ENCODE results near the gene FAM200A.

The FAM200A gene

DNA sequence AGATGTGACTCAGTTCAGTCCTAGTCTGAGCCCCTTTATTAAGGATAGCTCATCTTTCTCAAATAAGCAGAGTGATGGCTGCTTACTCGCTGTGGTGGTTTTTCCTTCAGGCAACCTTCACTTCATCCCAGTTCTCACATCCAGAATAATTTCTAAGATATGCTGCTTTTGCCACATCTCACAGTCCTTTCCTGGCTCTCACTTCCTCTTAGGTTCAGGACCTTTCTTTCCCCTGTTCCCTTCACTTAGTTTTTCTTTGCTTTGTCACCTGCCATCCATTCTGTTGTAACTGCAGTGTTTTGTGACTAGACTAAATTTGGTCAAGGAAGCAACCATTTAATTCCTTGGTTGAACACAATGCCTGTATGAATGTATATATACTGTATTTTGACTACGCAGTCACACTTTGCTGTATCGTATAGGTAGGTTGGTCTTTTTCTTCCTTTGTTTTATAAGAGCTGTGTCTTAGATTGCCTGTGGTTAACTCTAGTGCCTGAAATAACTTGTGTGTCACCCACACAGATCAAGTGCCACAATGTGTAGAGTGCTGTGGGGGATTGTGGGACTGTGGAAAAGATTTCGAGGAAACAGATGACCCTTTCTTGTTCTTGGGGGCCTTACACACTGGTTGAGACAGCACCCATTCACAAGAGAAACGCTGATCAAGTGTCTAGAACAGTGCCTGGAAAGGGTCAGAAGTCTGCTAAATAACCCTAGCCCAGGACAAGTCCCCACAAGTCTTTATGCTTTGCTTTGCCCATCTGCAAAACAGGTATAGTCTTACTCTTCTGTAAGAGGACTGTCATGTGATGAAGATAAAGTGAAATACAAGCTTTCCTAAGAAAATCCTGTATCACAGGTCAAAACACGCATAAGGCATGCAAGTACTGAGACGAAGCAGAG, 9.2 kb upstream of the FAM200A start:
- H3K4me3 ChIP-seq (ENCODE audit: low read length) = no peak overlapping the region
- TF ChIP-seq, protein P1, sequence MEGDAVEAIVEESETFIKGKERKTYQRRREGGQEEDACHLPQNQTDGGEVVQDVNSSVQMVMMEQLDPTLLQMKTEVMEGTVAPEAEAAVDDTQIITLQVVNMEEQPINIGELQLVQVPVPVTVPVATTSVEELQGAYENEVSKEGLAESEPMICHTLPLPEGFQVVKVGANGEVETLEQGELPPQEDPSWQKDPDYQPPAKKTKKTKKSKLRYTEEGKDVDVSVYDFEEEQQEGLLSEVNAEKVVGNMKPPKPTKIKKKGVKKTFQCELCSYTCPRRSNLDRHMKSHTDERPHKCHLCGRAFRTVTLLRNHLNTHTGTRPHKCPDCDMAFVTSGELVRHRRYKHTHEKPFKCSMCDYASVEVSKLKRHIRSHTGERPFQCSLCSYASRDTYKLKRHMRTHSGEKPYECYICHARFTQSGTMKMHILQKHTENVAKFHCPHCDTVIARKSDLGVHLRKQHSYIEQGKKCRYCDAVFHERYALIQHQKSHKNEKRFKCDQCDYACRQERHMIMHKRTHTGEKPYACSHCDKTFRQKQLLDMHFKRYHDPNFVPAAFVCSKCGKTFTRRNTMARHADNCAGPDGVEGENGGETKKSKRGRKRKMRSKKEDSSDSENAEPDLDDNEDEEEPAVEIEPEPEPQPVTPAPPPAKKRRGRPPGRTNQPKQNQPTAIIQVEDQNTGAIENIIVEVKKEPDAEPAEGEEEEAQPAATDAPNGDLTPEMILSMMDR (IDR thresholded peaks at IDR 0.05; ENCODE audit: low read length) = no peak
- TF ChIP-seq EZH2 (optimal IDR thresholded peaks at IDR 0.05; ENCODE audit: low read depth, low read length) = no peak
- no peak for TF ChIP-seq EZH2phosphoT487 (IDR thresholded peaks at IDR 0.05; ENCODE audit: low read length)
- H3K9ac ChIP-seq (ENCODE audit: low read length) = no peak overlapping the region
- no peak overlapping the region for H3K4me2 ChIP-seq (ENCODE audit: low read depth, low read length)
- no peak overlapping the region for H2AFZ ChIP-seq (ENCODE audit: low read length)
- H3K79me2 ChIP-seq (ENCODE audit: low read length) = no peaks in the 10 kb centered on the region
- no peaks in the 10 kb centered on the region for H3K36me3 ChIP-seq (replicated peaks; ENCODE audit: insufficient read depth, low read length)
- no peaks in the 10 kb centered on the region for H4K20me1 ChIP-seq (ENCODE audit: insufficient read depth, low read length)
- peaks cover 11% of the 10 kb centered on the region for H3F3A ChIP-seq (ENCODE audit: insufficient read depth, low read length)
- H3K4me1 ChIP-seq (ENCODE audit: low read length) = no peaks in the 10 kb centered on the region
- H3K9me3 ChIP-seq (replicated peaks; ENCODE audit: insufficient read depth, low read length) = no peaks in the 10 kb centered on the region
- H3K9me2 ChIP-seq (replicated peaks; ENCODE audit: insufficient read depth, low read length) = no peaks in the 10 kb centered on the region
- no peaks in the 10 kb centered on the region for H3K27me3 ChIP-seq (replicated peaks; ENCODE audit: insufficient read depth, low read length)
- no peak overlapping the region for H3K27ac ChIP-seq (ENCODE audit: low read length)
- DNase-seq = no peak

DNA sequence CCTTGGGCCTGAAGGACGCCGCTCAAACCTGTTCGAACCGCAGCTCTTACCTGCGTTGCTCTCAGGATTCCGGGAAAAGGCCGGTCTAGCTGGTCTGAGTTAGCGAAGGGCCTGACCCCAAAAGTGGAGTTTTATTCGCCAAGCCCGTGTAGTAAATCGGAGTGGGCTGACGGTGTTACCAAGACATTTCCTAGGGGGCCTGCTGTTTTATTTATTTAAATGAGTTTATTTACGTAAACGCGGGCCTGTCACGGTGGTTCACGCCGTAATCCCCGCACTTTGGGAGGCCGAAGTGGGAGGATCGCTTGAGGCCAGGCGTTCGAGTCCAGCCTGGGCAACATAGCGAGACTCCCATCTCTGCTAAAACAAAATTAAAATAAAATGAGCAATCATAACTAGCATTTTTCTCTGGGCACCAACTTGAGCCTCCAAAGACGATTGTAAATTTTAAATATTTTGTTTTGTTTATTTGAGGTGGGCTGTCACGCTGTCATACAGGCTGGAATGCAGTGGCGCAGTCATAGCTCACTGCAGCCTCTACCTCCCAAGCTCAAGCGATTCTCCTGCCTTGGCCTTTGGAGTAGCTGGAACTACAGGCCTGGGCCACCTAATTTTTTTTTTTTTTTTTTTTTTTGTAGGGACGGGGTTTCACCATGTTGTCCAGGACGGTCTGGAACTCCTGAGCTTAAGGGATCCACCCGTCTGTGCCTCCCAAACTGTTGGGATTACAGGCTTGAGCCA, 7.4 kb upstream of the FAM200A start:
- Histone ChIP-seq H3K27ac (ENCODE audit: low read length) (no peak overlapping the region; the same call in 1 of the 2 replicates), H3K9me3 (replicated peaks; ENCODE audit: insufficient read depth, low read length) (no peaks in the 10 kb centered on the region), H3K4me3 (ENCODE audit: low read length) (peak overlapping the region; percentile 79), H2AFZ (ENCODE audit: low read length) (peak overlapping the region; percentile 89), H3K27me3 (replicated peaks; ENCODE audit: insufficient read depth, low read length) (no peaks in the 10 kb centered on the region), H3K9me2 (replicated peaks; ENCODE audit: insufficient read depth, low read length) (no peaks in the 10 kb centered on the region), H3K4me2 (ENCODE audit: low read depth, low read length) (peak overlapping the region; percentile 65), H3K79me2 (ENCODE audit: low read length) (no peaks in the 10 kb centered on the region), H4K20me1 (ENCODE audit: insufficient read depth, low read length) (no peaks in the 10 kb centered on the region), H3K36me3 (replicated peaks; ENCODE audit: insufficient read depth, low read length) (no peaks in the 10 kb centered on the region), H3K4me1 (ENCODE audit: low read length) (no peaks in the 10 kb centered on the region), H3F3A (ENCODE audit: insufficient read depth, low read length) (peaks cover 11% of the 10 kb centered on the region), H3K9ac (ENCODE audit: low read length) (peak overlapping the region; percentile 84)
- peak; percentile 11 for DNase-seq
- TF ChIP-seq, protein P1 (IDR thresholded peaks at IDR 0.05; ENCODE audit: low read length) = no peak
- no peak for TF ChIP-seq EZH2phosphoT487 (IDR thresholded peaks at IDR 0.05; ENCODE audit: low read length)

DNA sequence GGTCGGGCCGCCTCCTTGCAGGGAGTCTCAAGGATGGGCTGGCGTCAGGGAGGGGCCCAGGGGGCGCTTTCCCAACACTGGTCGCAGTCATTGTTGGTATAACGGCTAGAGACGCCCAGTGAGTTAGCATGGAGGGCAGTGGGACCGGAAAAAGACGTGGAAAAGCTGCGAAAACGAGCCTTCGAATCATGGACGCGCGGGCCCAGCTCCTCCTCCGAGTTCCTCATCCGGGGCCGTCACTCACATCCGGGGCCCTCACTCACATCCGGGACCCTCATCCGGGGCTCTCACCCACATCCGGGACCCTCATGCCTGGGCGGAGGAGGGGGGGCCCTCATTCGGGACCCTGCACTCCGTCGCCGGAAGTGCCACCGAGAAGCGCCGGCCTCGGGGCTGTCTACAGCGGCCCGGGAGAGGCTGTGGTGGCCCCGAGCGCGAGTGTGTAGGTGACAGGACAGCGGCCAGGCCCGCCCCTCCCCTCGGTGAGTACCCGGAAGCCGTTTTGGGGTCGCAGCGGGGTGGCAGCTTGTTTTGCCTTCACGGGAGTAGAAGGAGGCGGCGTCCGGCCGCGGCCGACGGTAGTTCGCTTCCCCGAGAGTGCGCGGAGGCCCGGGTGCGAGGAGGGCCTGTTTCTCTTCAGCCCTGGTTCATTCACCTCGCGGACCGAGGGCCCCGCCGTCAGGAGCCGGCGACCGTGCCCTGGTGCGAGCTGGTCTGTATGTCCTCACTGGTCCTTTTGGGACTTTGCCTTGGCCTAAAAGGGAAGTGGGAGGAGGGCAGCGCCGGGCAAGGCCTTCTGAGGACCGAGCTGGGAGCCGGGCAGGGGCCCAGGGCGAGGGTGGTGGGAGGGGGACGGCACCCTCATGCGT, 6.6 kb upstream of the FAM200A start, which contains the start of gene ZNF655:
Gene ZNF655 (plus strand): TSS at position 337 of the 869 bp plus-strand sequence. CDS start 1,918 bp downstream, outside the sequence.
- Histone ChIP-seq H3K9ac (ENCODE audit: low read length) (peak within 1 kb of the TSS; percentile 84), H3K27ac (ENCODE audit: low read length) (no peak within 1 kb of the TSS; the same call in 1 of the 2 replicates), H3K9me3 (replicated peaks; ENCODE audit: insufficient read depth, low read length) (no peaks in the 10 kb centered on the region), H3F3A (ENCODE audit: insufficient read depth, low read length) (peaks cover 11% of the 10 kb centered on the region), H3K36me3 (replicated peaks; ENCODE audit: insufficient read depth, low read length) (no peaks in the 10 kb centered on the region), H4K20me1 (ENCODE audit: insufficient read depth, low read length) (no peaks in the 10 kb centered on the region), H3K4me3 (ENCODE audit: low read length) (peak within 1 kb of the TSS; percentile 79), H3K9me2 (replicated peaks; ENCODE audit: insufficient read depth, low read length) (no peaks in the 10 kb centered on the region), H3K4me1 (ENCODE audit: low read length) (no peaks in the 10 kb centered on the region), H3K27me3 (replicated peaks; ENCODE audit: insufficient read depth, low read length) (no peaks in the 10 kb centered on the region), H3K4me2 (ENCODE audit: low read depth, low read length) (peak within 1 kb of the TSS; percentile 65), H3K79me2 (ENCODE audit: low read length) (no peaks in the 10 kb centered on the region), H2AFZ (ENCODE audit: low read length) (peak within 1 kb of the TSS; percentile 89)
- TF ChIP-seq EZH2 (optimal IDR thresholded peaks at IDR 0.05; ENCODE audit: low read depth, low read length) = no peak
- DNase-seq = peak; percentile 18

Data from MM.1S (cell line).